ENCODE results near the gene ZFY. TPM values are rescaled to one million over a fixed set of nuclear protein-coding genes. Genes with fewer than 3 reads are reported as not detected.

The ZFY gene
- total and polyA plus RNA-seq, 2 of the 13 experiments (the other 11 are each of a cell fraction or from before 2014, with no cell fraction given): 3.3 to 17.1 TPM

DNA sequence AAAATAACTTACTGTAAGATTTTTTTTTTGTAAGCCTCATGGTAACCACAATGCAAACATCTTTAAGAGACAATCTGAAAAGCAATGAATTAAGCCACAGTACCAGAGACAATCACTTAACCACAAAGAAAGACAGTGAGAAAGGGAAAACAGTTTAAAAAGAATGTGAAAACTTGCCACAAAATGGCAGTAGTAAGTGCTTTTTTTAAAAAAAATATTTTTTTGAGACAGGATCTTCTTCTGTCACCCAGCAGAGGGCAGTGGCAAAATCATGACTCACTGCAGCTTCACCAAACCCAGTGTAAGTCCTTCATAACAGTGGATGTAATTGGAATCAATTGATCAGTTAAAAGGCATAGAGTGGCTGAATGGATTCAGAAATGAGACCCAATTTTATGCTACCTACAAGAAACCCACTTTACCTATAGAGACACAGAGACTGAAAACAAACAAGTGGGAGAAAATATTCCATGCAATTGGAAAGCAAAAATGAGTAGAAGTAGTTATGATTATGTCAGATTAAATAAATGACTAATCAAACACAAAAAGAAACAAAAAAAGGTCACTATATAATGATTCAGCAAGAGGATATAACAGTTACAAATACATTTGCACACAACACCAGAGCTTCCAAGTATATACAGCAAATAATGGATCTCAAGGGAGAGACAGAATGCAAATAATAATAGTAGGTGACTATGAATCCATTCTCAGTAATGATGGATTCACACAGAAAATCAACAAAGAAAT, 21.9 kb upstream of the ZFY start (continued):
- peak; percentile 69 for TF ChIP-seq FOSL2 (CRISPR knock-in tag; IDR thresholded peaks at IDR 0.05)
- TF ChIP-seq, protein P1, sequence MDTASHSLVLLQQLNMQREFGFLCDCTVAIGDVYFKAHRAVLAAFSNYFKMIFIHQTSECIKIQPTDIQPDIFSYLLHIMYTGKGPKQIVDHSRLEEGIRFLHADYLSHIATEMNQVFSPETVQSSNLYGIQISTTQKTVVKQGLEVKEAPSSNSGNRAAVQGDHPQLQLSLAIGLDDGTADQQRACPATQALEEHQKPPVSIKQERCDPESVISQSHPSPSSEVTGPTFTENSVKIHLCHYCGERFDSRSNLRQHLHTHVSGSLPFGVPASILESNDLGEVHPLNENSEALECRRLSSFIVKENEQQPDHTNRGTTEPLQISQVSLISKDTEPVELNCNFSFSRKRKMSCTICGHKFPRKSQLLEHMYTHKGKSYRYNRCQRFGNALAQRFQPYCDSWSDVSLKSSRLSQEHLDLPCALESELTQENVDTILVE (CRISPR knock-in tag; IDR thresholded peaks at IDR 0.05): no peak
- no peak for TF ChIP-seq MBD4 (IDR thresholded peaks at IDR 0.05; ENCODE audit: borderline replicate concordance, low read length)

DNA sequence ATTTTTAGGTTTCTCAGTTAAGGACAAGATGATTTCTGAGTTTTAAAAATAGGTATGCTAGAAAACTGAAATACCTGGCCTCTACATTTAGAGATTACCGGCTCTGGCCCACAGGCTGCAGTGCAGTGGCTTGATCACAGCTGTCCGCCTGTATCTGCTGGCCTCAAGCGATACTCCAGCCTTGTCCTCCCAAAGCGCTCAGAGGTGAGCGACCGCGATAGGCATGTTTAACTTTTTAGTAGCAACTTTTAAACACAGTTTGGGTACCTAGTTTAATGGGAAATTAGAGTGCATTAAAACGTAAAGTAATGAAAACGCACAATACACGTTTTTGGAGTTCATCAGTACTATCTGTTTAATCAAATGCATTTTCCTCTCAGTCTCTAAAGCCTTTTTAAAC, 1.1 kb upstream of the ZFY start:
- Histone ChIP-seq H3K9ac (ENCODE audit: insufficient read depth, low read depth, low read length) (peak overlapping the region; percentile 99), H3K36me3 (replicated peaks in 1 of 2; ENCODE audit: control insufficient read depth in 1 of 2, insufficient read depth in 2 of 2, low read length in 2 of 2) (no peaks in the 10 kb centered on the region), H3K27ac (ENCODE audit: extremely low read length, insufficient read depth, low read length) (peak overlapping the region; percentile 100), H3K9me3 (ENCODE audit: low read length) (no peaks in the 10 kb centered on the region), H3K79me2 (ENCODE audit: insufficient read depth, low read length) (peaks cover 29% of the 10 kb centered on the region), H3K4me3 (replicated peaks in 1 of 3; ENCODE audit: insufficient read depth in 1 of 3, low read depth in 2 of 3, low read length in 3 of 3) (peak overlapping the region in 2 of 3 experiments; percentile 73 to 79; a peak in 4 of 6 replicates), H4K20me1 (ENCODE audit: insufficient read depth, low read length) (0 out of 2 replicates have a peak, but pooled peaks cover 3% of the 10 kb centered on the region), H3K4me2 (ENCODE audit: low read depth, low read length) (peak overlapping the region; percentile 72), H3K27me3 (ENCODE audit: control insufficient read depth in 1 of 2, insufficient read depth in 2 of 2, low read length in 2 of 2) (no peaks in the 10 kb centered on the region), H3K4me1 (ENCODE audit: insufficient read depth, low read length) (peaks cover 20% of the 10 kb centered on the region), H2AFZ (ENCODE audit: low read length) (no peak overlapping the region)
- TF ChIP-seq, protein P2, sequence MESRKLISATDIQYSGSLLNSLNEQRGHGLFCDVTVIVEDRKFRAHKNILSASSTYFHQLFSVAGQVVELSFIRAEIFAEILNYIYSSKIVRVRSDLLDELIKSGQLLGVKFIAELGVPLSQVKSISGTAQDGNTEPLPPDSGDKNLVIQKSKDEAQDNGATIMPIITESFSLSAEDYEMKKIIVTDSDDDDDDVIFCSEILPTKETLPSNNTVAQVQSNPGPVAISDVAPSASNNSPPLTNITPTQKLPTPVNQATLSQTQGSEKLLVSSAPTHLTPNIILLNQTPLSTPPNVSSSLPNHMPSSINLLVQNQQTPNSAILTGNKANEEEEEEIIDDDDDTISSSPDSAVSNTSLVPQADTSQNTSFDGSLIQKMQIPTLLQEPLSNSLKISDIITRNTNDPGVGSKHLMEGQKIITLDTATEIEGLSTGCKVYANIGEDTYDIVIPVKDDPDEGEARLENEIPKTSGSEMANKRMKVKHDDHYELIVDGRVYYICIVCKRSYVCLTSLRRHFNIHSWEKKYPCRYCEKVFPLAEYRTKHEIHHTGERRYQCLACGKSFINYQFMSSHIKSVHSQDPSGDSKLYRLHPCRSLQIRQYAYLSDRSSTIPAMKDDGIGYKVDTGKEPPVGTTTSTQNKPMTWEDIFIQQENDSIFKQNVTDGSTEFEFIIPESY (CRISPR knock-in tag; IDR thresholded peaks at IDR 0.05): peak; percentile 90
- TF ChIP-seq, protein P3, sequence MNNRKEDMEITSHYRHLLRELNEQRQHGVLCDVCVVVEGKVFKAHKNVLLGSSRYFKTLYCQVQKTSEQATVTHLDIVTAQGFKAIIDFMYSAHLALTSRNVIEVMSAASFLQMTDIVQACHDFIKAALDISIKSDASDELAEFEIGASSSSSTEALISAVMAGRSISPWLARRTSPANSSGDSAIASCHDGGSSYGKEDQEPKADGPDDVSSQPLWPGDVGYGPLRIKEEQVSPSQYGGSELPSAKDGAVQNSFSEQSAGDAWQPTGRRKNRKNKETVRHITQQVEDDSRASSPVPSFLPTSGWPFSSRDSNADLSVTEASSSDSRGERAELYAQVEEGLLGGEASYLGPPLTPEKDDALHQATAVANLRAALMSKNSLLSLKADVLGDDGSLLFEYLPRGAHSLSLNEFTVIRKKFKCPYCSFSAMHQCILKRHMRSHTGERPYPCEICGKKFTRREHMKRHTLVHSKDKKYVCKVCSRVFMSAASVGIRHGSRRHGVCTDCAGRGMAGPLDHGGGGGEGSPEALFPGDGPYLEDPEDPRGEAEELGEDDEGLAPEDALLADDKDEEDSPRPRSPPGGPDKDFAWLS (CRISPR knock-in tag; IDR thresholded peaks at IDR 0.05; ENCODE audit: borderline replicate concordance): no peak
- DNase-seq (ENCODE audit: low spot score): no peak
- 78% methylated on average over 10 of the region's 10 CpGs for WGBS (ENCODE audit: low lambda C conversion rate)
- no TSS peak for BruUV-seq (replicated peaks)
- POLR2A ChIA-PET: no interaction called here
- intact Hi-C loops (cut with micrococcal nuclease; ENCODE audit: unreplicated experiment): no loop called here
- FAIRE-seq: no peak
- CTCF ChIA-PET (ENCODE audit: low intra/inter-chr PET ratio, low total read pairs): no interaction called here
- in situ Hi-C loops (cut with HindIII; ENCODE audit: extremely low pct_ligation_motif_present, low pct_unique_long_range_greater_than_20kb): no loop called here
- ATAC-seq: no peak

All from HepG2 (cell line).